ENCODE measurements around the gene ARHGAP5. TPM values are rescaled to one million over a fixed set of nuclear protein-coding genes. Genes with fewer than 3 reads are reported as not detected.
"Not testable (repeated sequence)": the region's sequence is repeated elsewhere in the genome, so short reads cannot be mapped to it uniquely, and the experiment has no call there.

ARHGAP5 gene
- total and polyA plus RNA-seq, 2 donors from 2014 or later: 17.7 to 142 TPM

DNA sequence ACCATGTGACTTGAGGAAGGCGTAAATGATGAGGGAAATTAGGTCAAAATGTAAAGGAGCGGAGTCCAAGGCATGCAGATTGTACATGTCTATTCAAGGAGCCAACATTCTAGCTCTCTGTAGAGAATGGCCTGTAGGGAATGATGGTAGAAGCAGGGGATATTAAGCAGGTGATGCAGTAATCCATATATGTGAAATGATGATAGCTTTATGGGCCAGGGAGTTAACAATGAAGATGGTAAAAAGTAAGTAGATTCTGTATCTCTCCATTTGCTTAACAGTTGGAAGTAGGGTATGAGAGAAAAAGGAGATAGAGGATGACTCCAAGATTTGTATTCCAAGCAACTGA is 33.4 kb downstream of the ARHGAP5 start:
- DNase-seq: no peak
- no peaks in the 10 kb centered on the region for H3K27me3 ChIP-seq (ENCODE audit: control insufficient read depth, insufficient read depth, low read length)
- no peaks in the 10 kb centered on the region for H3K4me1 ChIP-seq (ENCODE audit: control insufficient read depth in 2 of 3, insufficient read depth in 2 of 3, low read depth in 1 of 3, low read length in 3 of 3)
- no peak overlapping the region for H3K4me3 ChIP-seq (ENCODE audit: low read length in 3 of 3)
- H3K9ac ChIP-seq (ENCODE audit: low read length in 3 of 3): no peak overlapping the region
- H3K9me3 ChIP-seq (ENCODE audit: control insufficient read depth in 2 of 3, insufficient read depth in 1 of 3, low read length in 3 of 3): no peaks in the 10 kb centered on the region
- intact Hi-C loops (cut with DNase I): no loop called here
- no peak overlapping the region for H3K27ac ChIP-seq (ENCODE audit: low read depth in 2 of 2, low read length in 2 of 2)
- no peaks in the 10 kb centered on the region for H3K36me3 ChIP-seq (ENCODE audit: control insufficient read depth in 2 of 3, insufficient read depth in 3 of 3, low read length in 3 of 3)
- no peak for FAIRE-seq
- TF ChIP-seq, protein P1, sequence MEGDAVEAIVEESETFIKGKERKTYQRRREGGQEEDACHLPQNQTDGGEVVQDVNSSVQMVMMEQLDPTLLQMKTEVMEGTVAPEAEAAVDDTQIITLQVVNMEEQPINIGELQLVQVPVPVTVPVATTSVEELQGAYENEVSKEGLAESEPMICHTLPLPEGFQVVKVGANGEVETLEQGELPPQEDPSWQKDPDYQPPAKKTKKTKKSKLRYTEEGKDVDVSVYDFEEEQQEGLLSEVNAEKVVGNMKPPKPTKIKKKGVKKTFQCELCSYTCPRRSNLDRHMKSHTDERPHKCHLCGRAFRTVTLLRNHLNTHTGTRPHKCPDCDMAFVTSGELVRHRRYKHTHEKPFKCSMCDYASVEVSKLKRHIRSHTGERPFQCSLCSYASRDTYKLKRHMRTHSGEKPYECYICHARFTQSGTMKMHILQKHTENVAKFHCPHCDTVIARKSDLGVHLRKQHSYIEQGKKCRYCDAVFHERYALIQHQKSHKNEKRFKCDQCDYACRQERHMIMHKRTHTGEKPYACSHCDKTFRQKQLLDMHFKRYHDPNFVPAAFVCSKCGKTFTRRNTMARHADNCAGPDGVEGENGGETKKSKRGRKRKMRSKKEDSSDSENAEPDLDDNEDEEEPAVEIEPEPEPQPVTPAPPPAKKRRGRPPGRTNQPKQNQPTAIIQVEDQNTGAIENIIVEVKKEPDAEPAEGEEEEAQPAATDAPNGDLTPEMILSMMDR (IDR thresholded peaks at IDR 0.05; ENCODE audit: borderline replicate concordance, extremely low read depth, insufficient read depth): no peak

DNA sequence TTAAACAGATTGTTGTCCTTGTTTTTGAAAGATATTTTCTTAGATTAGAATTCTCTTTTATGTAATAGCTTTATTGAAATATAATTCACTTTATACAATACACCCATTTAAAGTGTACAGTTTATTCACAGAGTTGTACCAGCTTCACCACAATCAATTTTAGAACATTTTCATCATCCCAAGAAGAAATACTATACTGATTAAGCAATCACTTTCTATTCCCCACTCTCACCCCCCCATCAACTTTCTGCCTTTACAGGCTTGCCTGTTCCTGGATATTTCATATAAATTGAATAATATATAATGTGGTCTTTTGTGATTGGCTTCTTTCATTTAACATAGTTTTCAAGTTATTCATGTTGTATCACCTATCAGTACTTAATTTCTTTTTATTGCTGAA is 44.4 kb downstream of the ARHGAP5 start:
- intact Hi-C loops (cut with DNase I): no loop called here
- Histone ChIP-seq H3K27me3 (ENCODE audit: control insufficient read depth, insufficient read depth, low read length) (no peaks in the 10 kb centered on the region), H3K36me3 (ENCODE audit: control insufficient read depth in 2 of 3, insufficient read depth in 3 of 3, low read length in 3 of 3) (peaks cover 0 to 4% (median 2%) of the 10 kb centered on the region in 3 donors), H3K9me3 (ENCODE audit: control insufficient read depth in 2 of 3, insufficient read depth in 1 of 3, low read length in 3 of 3) (no peaks in the 10 kb centered on the region), H3K9ac (ENCODE audit: low read length in 3 of 3) (no peak overlapping the region), H3K27ac (ENCODE audit: low read depth in 2 of 2, low read length in 2 of 2) (no peak overlapping the region), H3K4me1 (ENCODE audit: control insufficient read depth in 2 of 3, insufficient read depth in 2 of 3, low read depth in 1 of 3, low read length in 3 of 3) (no peaks in the 10 kb centered on the region), H3K4me3 (ENCODE audit: low read length in 3 of 3) (no peak overlapping the region)
- FAIRE-seq: no peak
- TF ChIP-seq, protein P1 (IDR thresholded peaks at IDR 0.05; ENCODE audit: borderline replicate concordance, extremely low read depth, insufficient read depth): no peak
- DNase-seq: no peak

DNA sequence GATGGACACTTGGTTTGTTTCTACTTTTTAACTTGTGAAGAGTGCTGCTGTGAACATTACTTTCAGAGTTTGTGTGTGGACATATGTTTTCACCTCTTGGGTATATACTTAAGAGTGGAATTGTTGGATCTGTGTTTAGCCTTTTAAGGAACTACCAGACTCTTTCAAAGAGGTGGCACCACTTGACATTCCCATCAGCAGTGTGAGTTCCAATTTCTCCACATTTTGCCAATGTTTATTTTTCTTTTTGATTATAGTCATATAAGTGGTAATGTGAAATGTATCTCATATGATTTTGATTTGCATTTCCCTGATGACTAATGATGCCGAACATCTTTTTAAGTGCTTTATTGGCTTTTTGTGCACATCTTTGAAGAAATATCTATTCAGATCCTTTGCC is 44.8 kb downstream of the ARHGAP5 start:
- Histone ChIP-seq H3K4me3 (ENCODE audit: low read length in 3 of 3) (no peak overlapping the region), H3K9me3 (ENCODE audit: control insufficient read depth in 2 of 3, insufficient read depth in 1 of 3, low read length in 3 of 3) (no peaks in the 10 kb centered on the region), H3K9ac (ENCODE audit: low read length in 3 of 3) (no peak overlapping the region), H3K4me1 (ENCODE audit: control insufficient read depth in 2 of 3, insufficient read depth in 2 of 3, low read depth in 1 of 3, low read length in 3 of 3) (no peaks in the 10 kb centered on the region), H3K36me3 (ENCODE audit: control insufficient read depth in 2 of 3, insufficient read depth in 3 of 3, low read length in 3 of 3) (peaks cover 0 to 4% (median 2%) of the 10 kb centered on the region in 3 donors), H3K27me3 (ENCODE audit: control insufficient read depth, insufficient read depth, low read length) (no peaks in the 10 kb centered on the region), H3K27ac (ENCODE audit: low read depth in 2 of 2, low read length in 2 of 2) (no peak overlapping the region)
- intact Hi-C loops (cut with DNase I): no loop called here
- FAIRE-seq (no peak), DNase-seq (no peak)
- TF ChIP-seq, protein P1 (IDR thresholded peaks at IDR 0.05; ENCODE audit: borderline replicate concordance, extremely low read depth, insufficient read depth): no peak

DNA sequence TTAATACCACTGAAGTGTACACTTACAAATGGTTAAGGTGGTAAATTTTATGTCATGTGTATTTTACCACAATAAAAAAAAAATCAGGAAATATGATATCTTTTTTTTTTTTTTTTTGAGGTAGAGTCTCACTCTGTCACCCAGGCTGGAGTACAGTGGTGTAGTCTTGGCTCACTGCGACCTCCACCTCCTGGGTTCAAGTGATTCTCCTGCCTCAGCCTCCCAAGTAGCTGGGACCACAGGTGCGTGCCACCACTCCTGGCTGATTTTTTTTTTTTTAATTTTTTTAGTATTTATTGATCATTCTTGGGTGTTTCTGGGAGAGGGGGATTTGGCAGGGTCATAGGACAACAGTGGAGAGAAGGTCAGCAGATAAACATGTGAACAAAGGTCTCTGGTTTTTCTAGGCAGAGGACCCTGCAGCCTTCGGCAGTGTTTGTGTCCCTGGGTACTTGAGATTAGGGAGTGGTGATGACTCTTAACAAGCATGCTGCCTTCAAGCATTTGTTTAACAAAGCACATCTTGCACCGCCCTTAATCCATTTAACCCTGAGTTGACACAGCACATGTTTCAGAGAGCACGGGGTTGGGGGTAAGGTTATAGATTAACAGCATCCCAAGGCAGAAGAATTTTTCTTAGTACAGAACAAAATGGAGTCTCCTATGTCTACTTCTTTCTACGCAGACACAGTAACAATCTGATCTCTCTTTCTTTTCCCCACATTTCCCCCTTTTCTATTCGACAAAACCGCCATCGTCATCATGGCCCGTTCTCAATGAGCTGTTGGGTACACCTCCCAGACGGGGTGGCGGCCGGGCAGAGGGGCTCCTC is 50.0 kb downstream of the ARHGAP5 start:
- intact Hi-C loops (cut with DNase I); H3K36me3 ChIP-seq (ENCODE audit: control insufficient read depth in 2 of 3, insufficient read depth in 3 of 3, low read length in 3 of 3); H3K27me3 ChIP-seq (ENCODE audit: control insufficient read depth, insufficient read depth, low read length); H3K9me3 ChIP-seq (ENCODE audit: control insufficient read depth in 2 of 3, insufficient read depth in 1 of 3, low read length in 3 of 3); FAIRE-seq; H3K4me3 ChIP-seq (ENCODE audit: low read length in 3 of 3); H3K27ac ChIP-seq (ENCODE audit: low read depth in 2 of 2, low read length in 2 of 2); DNase-seq; H3K9ac ChIP-seq (ENCODE audit: low read length in 3 of 3); H3K4me1 ChIP-seq (ENCODE audit: control insufficient read depth in 2 of 3, insufficient read depth in 2 of 3, low read depth in 1 of 3, low read length in 3 of 3): not testable (repeated sequence)

DNA sequence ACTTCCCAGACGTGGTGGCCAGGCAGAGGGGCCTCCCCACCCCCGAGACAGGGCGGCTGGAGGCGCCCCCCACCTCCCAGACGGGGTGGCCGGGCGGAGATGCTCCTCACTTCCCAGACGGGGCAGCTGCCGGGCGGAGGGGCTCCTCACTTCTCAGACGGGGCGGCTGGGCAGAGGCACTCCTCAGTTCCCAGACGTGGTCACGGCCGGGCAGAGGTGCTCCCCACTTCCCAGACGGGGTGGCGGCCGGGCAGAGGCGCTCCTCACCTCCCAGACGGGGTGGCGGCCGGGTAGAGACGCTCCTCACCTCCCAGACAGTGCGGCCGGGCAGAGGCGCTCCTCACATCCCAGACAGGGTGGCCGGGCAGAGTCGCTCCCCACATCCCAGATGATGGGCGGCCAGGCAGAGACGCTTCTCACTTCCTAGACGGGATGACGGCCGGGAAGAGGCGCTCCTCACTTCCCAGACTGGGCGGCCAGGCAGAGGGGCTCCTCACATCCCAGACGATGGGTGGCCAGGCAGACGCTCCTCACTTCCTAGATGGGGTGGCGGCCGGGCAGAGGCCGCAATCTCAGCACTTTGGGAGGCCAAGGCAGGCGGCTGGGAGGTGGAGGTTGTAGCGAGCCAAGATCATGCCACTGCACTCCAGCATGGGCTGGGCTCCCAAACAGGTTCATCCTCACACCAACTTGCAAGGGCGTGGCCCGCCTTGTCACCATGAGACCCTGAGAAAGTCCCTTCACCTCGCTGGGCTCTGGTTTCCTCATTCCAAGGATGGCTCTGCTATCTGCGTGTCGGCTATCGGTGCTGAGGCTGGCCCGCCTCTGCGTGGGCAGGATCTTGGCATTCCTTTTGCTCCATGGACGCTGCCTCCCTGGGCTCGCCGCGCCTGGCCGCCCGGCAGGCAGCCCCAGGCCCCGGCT is 50.9 kb downstream of the ARHGAP5 start:
- H3K27ac ChIP-seq (ENCODE audit: low read depth in 2 of 2, low read length in 2 of 2); H3K4me3 ChIP-seq (ENCODE audit: low read length in 3 of 3); H3K9me3 ChIP-seq (ENCODE audit: control insufficient read depth in 2 of 3, insufficient read depth in 1 of 3, low read length in 3 of 3); H3K9ac ChIP-seq (ENCODE audit: low read length in 3 of 3); H3K4me1 ChIP-seq (ENCODE audit: control insufficient read depth in 2 of 3, insufficient read depth in 2 of 3, low read depth in 1 of 3, low read length in 3 of 3); intact Hi-C loops (cut with DNase I); H3K36me3 ChIP-seq (ENCODE audit: control insufficient read depth in 2 of 3, insufficient read depth in 3 of 3, low read length in 3 of 3); FAIRE-seq; H3K27me3 ChIP-seq (ENCODE audit: control insufficient read depth, insufficient read depth, low read length): not testable (repeated sequence)
- DNase-seq: peak in 1 of 5 donors; percentile 66

All from kidney (tissue), 14 donors.